Suppressor macrophage treated with lipopolysaccharide for 1 hour (primary cell): Measurements from ENCODE around the gene SLC1A5.
"Not testable (repeated sequence)": the region's sequence is repeated elsewhere in the genome, so short reads cannot be mapped to it uniquely, and the experiment has no call there.

Experiments used
- DNase-seq, 3 donors: peaks; one replicate each; pipeline ENCODE4 v3.0.0-alpha.2; 2020 to 2022

Gene SLC1A5

GRCh38 chr19:46788262-46788967 lies at the start of gene SLC1A5:
SLC1A5 (minus strand) TSS chr19:46788594; CDS start chr19:46787965, 629 bp downstream.
- peak; percentile 96 to 98 (median 98) for DNase-seq

- DNase-seq: no peak
Measured at GRCh38 chr19:46838160-46838559, 49.8 kb upstream of the SLC1A5 start.

- no peak for DNase-seq
Measured at GRCh38 chr19:46834984-46835383, 46.6 kb upstream of the SLC1A5 start.

- DNase-seq: no peak
Measured at GRCh38 chr19:46834121-46834520, 45.7 kb upstream of the SLC1A5 start.

- no peak for DNase-seq
Measured at GRCh38 chr19:46830864-46831263, 42.5 kb upstream of the SLC1A5 start.

GRCh38 chr19:46828484-46828883 lies 40.1 kb upstream of the SLC1A5 start:
- peak in 1 of 3 donors; percentile 28 for DNase-seq

GRCh38 chr19:46825731-46826055 lies 37.3 kb upstream of the SLC1A5 start:
- no peak for DNase-seq

GRCh38 chr19:46824890-46825730 lies 36.7 kb upstream of the SLC1A5 start:
- DNase-seq: peak; percentile 93 to 96 (median 94)

- no peak for DNase-seq
Measured at GRCh38 chr19:46823049-46823448, 34.7 kb upstream of the SLC1A5 start.

GRCh38 chr19:46822410-46822787 lies 34.0 kb upstream of the SLC1A5 start:
- not testable (repeated sequence) for DNase-seq

- DNase-seq: peak; percentile 54 to 73 (median 72)
Measured at GRCh38 chr19:46821512-46822409, 33.4 kb upstream of the SLC1A5 start.

GRCh38 chr19:46818812-46819211 lies 30.4 kb upstream of the SLC1A5 start:
- peak in 1 of 3 donors; percentile 24 for DNase-seq

GRCh38 chr19:46815833-46816627 lies 27.6 kb upstream of the SLC1A5 start:
- DNase-seq: no peak

GRCh38 chr19:46813839-46814358 lies 25.5 kb upstream of the SLC1A5 start:
- DNase-seq: no peak

GRCh38 chr19:46812977-46813838 lies 24.8 kb upstream of the SLC1A5 start:
- no peak for DNase-seq

- peak in 1 of 3 donors; percentile 17 for DNase-seq
Measured at GRCh38 chr19:46809534-46810272, 21.3 kb upstream of the SLC1A5 start.

GRCh38 chr19:46806656-46807055 lies 18.3 kb upstream of the SLC1A5 start:
- peak; percentile 72 to 73 (median 73) for DNase-seq

- DNase-seq: not testable (repeated sequence)
Measured at GRCh38 chr19:46804432-46804831, 16.0 kb upstream of the SLC1A5 start.

- DNase-seq: peak in 2 of 3 donors; percentile 20 to 23
Measured at GRCh38 chr19:46803555-46803954, 15.2 kb upstream of the SLC1A5 start.

GRCh38 chr19:46802152-46802551 lies 13.8 kb upstream of the SLC1A5 start:
- DNase-seq: no peak
